HL-60 (cell line): ENCODE results near the gene FGF22.

ENCODE experiments used
- DNase-seq, 2 experiments: peaks; one replicate each; pipeline ENCODE4 v3.0.0-alpha.2; 2010 to 2020; ENCODE audit warnings: low read depth in 1 of 2, low spot score in 1 of 2
- H3K27ac ChIP-seq: fragments of 250-450 bp; sonication (Bioruptor Pico); replicated peaks from 2 replicates; pipeline ENCODE4 v1.5.1; 2020; ENCODE audit warnings: mild to moderate bottlenecking, moderate library complexity
- H3K27me3 ChIP-seq: fragments of 250-450 bp; sonication (Bioruptor Pico); 2 replicates; pipeline ENCODE4 v1.5.1; 2021; ENCODE audit warnings: mild to moderate bottlenecking, moderate library complexity; ENCODE audit not compliant: insufficient read depth, poor library complexity, severe bottlenecking
- H3K4me3 ChIP-seq: replicated peaks from 2 replicates; pipeline ENCODE4 v1.5.1; 2011; ENCODE audit warnings: mild to moderate bottlenecking, control low read depth, low read length; ENCODE audit not compliant: insufficient read depth
- GABPA ChIP-seq: IDR thresholded peaks from 2 replicates; pipeline ENCODE4 v1.6.1; 2012; ENCODE audit warnings: low read depth
- POLR2AphosphoS5 ChIP-seq: IDR thresholded peaks from 2 replicates; pipeline ENCODE4 v1.6.1; 2012; ENCODE audit warnings: low read depth
- SPI1 ChIP-seq: IDR thresholded peaks from 2 replicates; pipeline ENCODE4 v1.6.1; 2012; ENCODE audit warnings: low read depth, mild to moderate bottlenecking, borderline replicate concordance
- long read RNA-seq: library from polyadenylated mRNA; unstranded; transcript quantifications from one replicate; pipeline ENCODE4 v2.0.0, GENCODE V29; 2020
- TF ChIP-seq, protein P1 (sequence below): IDR thresholded peaks from 2 replicates; pipeline ENCODE4 v1.6.1; 2012; ENCODE audit warnings: low read depth; ENCODE audit not compliant: insufficient replicate concordance
- TF ChIP-seq, protein P2 (sequence below): IDR thresholded peaks from one replicate; pipeline ENCODE4 v1.5.1; 2011; ENCODE audit warnings: low read length, control low read depth, inconsistent platforms; ENCODE audit not compliant: insufficient read depth

Gene FGF22
- long read RNA-seq, result 0 reads

DNA sequence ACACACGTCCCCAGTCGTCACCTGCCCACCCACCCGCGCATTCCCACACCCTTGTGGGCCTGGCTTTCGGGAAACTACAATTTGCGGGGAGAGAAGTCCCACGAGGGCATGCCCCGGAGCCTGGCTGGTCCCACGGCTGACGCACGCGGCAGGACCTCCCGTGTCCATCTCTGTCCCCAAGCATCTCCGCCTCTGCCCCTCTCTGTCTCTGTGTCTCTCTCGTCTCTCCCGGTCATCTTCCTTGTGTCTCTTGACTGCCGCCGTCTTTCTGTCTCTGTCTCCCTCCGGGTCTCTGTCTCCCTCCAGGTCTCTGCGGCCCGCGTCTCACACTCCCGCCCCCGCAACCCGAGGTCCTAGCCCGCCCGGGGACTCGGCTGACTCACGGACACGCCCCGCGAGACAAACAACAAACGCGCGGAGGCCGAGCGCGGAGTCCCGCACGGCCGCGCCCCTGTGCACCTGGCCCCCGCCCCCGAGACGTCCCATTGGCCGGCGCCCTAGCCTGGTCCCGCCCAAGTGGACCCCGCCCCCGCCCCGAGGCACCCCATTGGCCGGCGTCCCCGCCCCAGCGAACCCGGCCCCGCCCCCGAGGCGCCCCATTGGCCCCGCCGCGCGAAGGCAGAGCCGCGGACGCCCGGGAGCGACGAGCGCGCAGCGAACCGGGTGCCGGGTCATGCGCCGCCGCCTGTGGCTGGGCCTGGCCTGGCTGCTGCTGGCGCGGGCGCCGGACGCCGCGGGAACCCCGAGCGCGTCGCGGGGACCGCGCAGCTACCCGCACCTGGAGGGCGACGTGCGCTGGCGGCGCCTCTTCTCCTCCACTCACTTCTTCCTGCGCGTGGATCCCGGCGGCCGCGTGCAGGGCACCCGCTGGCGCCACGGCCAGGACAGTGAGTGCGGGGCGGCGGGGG lies at the start of gene FGF22:
TSS of gene FGF22 (plus strand) at position 627 of the 908 bp plus-strand sequence. CDS start at position 674, 47 bp downstream.
- TF ChIP-seq POLR2AphosphoS5, result no peak
- TF ChIP-seq GABPA, result no peak
- no peak for TF ChIP-seq SPI1
- TF ChIP-seq, protein P1, sequence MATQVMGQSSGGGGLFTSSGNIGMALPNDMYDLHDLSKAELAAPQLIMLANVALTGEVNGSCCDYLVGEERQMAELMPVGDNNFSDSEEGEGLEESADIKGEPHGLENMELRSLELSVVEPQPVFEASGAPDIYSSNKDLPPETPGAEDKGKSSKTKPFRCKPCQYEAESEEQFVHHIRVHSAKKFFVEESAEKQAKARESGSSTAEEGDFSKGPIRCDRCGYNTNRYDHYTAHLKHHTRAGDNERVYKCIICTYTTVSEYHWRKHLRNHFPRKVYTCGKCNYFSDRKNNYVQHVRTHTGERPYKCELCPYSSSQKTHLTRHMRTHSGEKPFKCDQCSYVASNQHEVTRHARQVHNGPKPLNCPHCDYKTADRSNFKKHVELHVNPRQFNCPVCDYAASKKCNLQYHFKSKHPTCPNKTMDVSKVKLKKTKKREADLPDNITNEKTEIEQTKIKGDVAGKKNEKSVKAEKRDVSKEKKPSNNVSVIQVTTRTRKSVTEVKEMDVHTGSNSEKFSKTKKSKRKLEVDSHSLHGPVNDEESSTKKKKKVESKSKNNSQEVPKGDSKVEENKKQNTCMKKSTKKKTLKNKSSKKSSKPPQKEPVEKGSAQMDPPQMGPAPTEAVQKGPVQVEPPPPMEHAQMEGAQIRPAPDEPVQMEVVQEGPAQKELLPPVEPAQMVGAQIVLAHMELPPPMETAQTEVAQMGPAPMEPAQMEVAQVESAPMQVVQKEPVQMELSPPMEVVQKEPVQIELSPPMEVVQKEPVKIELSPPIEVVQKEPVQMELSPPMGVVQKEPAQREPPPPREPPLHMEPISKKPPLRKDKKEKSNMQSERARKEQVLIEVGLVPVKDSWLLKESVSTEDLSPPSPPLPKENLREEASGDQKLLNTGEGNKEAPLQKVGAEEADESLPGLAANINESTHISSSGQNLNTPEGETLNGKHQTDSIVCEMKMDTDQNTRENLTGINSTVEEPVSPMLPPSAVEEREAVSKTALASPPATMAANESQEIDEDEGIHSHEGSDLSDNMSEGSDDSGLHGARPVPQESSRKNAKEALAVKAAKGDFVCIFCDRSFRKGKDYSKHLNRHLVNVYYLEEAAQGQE, result no peak
- TF ChIP-seq, protein P2, sequence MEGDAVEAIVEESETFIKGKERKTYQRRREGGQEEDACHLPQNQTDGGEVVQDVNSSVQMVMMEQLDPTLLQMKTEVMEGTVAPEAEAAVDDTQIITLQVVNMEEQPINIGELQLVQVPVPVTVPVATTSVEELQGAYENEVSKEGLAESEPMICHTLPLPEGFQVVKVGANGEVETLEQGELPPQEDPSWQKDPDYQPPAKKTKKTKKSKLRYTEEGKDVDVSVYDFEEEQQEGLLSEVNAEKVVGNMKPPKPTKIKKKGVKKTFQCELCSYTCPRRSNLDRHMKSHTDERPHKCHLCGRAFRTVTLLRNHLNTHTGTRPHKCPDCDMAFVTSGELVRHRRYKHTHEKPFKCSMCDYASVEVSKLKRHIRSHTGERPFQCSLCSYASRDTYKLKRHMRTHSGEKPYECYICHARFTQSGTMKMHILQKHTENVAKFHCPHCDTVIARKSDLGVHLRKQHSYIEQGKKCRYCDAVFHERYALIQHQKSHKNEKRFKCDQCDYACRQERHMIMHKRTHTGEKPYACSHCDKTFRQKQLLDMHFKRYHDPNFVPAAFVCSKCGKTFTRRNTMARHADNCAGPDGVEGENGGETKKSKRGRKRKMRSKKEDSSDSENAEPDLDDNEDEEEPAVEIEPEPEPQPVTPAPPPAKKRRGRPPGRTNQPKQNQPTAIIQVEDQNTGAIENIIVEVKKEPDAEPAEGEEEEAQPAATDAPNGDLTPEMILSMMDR, result no peak
- H3K27ac ChIP-seq, result no peak within 1 kb of the TSS
- H3K4me3 ChIP-seq, result no peak within 1 kb of the TSS; the same call in 1 of the 2 replicates

DNA sequence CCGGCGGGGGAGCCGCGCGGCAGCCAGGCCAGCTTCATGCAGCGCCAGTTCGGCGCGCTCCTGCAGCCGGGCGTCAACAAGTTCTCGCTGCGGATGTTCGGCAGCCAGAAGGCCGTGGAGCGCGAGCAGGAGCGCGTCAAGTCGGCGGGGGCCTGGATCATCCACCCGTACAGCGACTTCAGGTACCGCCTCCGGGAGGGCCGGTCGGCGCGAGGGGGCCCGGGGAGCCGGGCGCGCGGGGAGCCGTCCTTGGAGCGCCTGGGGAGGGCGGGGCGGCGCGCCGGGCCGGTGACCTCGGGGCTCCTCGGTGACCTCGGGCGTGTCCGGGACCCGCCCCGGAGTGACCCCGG lies 49.3 kb upstream of the FGF22 start:
- peaks cover 26% of the 10 kb centered on the region for H3K27me3 ChIP-seq
- TF ChIP-seq POLR2AphosphoS5 (no peak), GABPA (no peak), SPI1 (no peak)
- TF ChIP-seq, protein P2, result no peak
- TF ChIP-seq, protein P1, result no peak
- no peak for DNase-seq
- H3K27ac ChIP-seq, result no peak overlapping the region
- no peak overlapping the region for H3K4me3 ChIP-seq

More for the DNA sequence above, at the start of gene FGF22:
- peaks cover 4% of the 10 kb centered on the region for H3K27me3 ChIP-seq
- peak; percentile 72 to 83 for DNase-seq

DNA sequence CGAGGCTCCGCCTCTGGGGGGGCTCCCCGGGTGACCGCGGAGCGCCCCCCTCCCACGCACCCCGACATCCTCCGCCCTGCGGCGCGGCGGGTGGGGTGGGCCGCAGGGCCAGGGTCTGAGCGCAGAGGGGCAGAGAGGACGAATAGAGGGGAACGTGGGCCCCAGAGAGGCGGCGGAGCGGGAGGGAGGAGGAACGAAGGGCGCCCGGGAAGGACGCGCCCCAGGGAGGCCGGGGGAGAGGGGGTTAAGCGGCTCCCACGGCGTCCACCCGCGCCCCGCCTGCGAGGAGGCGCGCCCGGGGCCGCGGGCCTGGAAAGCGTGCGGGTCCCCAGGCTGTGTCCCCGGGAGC lies 49.0 kb upstream of the FGF22 start:
- TF ChIP-seq POLR2AphosphoS5, result no peak
- TF ChIP-seq, protein P1, result no peak
- TF ChIP-seq, protein P2, result no peak
- TF ChIP-seq SPI1, result no peak
- H3K4me3 ChIP-seq, result no peak overlapping the region
- no peak for DNase-seq
- H3K27me3 ChIP-seq, result peaks cover 26% of the 10 kb centered on the region
- H3K27ac ChIP-seq, result no peak overlapping the region
